ENCODE results near the gene MRPL9.

Gene MRPL9

DNA sequence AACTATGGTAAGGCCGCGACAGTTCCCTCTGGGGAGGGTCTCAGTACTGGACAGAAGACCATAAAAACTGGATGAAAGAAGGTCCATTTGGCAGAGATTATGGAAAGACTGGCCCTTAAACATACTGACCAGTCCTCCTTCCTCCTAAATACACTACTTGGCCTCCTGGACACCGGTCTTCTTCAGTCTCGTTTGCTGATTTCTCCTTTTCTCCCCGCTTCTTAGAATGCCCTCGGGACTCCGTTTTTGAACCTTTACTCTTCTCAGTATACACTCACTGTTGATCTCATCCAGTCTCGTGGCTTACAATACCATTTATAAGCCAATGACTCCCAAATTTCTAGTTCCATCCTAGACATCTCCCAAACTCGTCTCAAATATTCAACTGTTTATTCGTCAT is 694 bp upstream of the MRPL9 start:
- H3K4me3 ChIP-seq (ENCODE audit: low read length), result peak overlapping the region; percentile 91
- no peak for TF ChIP-seq EZH2phosphoT487 (IDR thresholded peaks at IDR 0.05; ENCODE audit: borderline replicate concordance, low read length)
- TF ChIP-seq, protein P1, sequence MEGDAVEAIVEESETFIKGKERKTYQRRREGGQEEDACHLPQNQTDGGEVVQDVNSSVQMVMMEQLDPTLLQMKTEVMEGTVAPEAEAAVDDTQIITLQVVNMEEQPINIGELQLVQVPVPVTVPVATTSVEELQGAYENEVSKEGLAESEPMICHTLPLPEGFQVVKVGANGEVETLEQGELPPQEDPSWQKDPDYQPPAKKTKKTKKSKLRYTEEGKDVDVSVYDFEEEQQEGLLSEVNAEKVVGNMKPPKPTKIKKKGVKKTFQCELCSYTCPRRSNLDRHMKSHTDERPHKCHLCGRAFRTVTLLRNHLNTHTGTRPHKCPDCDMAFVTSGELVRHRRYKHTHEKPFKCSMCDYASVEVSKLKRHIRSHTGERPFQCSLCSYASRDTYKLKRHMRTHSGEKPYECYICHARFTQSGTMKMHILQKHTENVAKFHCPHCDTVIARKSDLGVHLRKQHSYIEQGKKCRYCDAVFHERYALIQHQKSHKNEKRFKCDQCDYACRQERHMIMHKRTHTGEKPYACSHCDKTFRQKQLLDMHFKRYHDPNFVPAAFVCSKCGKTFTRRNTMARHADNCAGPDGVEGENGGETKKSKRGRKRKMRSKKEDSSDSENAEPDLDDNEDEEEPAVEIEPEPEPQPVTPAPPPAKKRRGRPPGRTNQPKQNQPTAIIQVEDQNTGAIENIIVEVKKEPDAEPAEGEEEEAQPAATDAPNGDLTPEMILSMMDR (IDR thresholded peaks at IDR 0.05; ENCODE audit: low read depth, low read length, poor library complexity, severe bottlenecking), result no peak
- peaks cover 20% of the 10 kb centered on the region for H3K79me2 ChIP-seq (ENCODE audit: control insufficient read depth, low read length)
- H3F3A ChIP-seq (ENCODE audit: control insufficient read depth, insufficient read depth), result peaks cover 5% of the 10 kb centered on the region; the same call in 1 of the 2 replicates
- peak overlapping the region; percentile 65 for H3K4me2 ChIP-seq (ENCODE audit: low read length)
- no peaks in the 10 kb centered on the region for H4K20me1 ChIP-seq (ENCODE audit: control insufficient read depth, insufficient read depth, low read depth, low read length)
- H3K4me1 ChIP-seq (ENCODE audit: control insufficient read depth, low read length), result peaks cover 14% of the 10 kb centered on the region
- peak overlapping the region; percentile 40; the same call in 1 of the 2 replicates for H3K27ac ChIP-seq (ENCODE audit: low read depth, low read length)
- H3K9me2 ChIP-seq (replicated peaks; ENCODE audit: control insufficient read depth, low read length), result no peaks in the 10 kb centered on the region
- H3K9me3 ChIP-seq (ENCODE audit: control insufficient read depth, insufficient read depth, low read length), result no peaks in the 10 kb centered on the region
- H3K36me3 ChIP-seq (ENCODE audit: control insufficient read depth, low read length), result peaks cover 33% of the 10 kb centered on the region
- H3K27me3 ChIP-seq (ENCODE audit: control insufficient read depth, low read length), result no peaks in the 10 kb centered on the region

GRCh38 chr1:151760597-151761385 is 2.5 kb downstream of the MRPL9 start:
- Histone ChIP-seq H3K79me2 (ENCODE audit: control insufficient read depth, low read length) (peaks cover 20% of the 10 kb centered on the region), H3K9me2 (replicated peaks; ENCODE audit: control insufficient read depth, low read length) (no peaks in the 10 kb centered on the region), H3K4me2 (ENCODE audit: low read length) (no peak overlapping the region), H4K20me1 (ENCODE audit: control insufficient read depth, insufficient read depth, low read depth, low read length) (no peaks in the 10 kb centered on the region), H3K4me3 (ENCODE audit: low read length) (no peak overlapping the region), H3K4me1 (ENCODE audit: control insufficient read depth, low read length) (peaks cover 14% of the 10 kb centered on the region), H3K27me3 (ENCODE audit: control insufficient read depth, low read length) (no peaks in the 10 kb centered on the region), H3K27ac (ENCODE audit: low read depth, low read length) (no peak overlapping the region), H3K36me3 (ENCODE audit: control insufficient read depth, low read length) (peaks cover 45% of the 10 kb centered on the region), H3K9me3 (ENCODE audit: control insufficient read depth, insufficient read depth, low read length) (no peaks in the 10 kb centered on the region), H3F3A (ENCODE audit: control insufficient read depth, insufficient read depth) (peaks cover 5% of the 10 kb centered on the region; the same call in 1 of the 2 replicates)
- TF ChIP-seq, protein P1 (IDR thresholded peaks at IDR 0.05; ENCODE audit: low read depth, low read length, poor library complexity, severe bottlenecking), result no peak
- no peak for TF ChIP-seq EZH2phosphoT487 (IDR thresholded peaks at IDR 0.05; ENCODE audit: borderline replicate concordance, low read length)

GRCh38 chr1:151759241-151759640 is 4.1 kb downstream of the MRPL9 start:
- H3F3A ChIP-seq (ENCODE audit: control insufficient read depth, insufficient read depth), result peaks cover 5% of the 10 kb centered on the region; the same call in 1 of the 2 replicates
- no peaks in the 10 kb centered on the region for H4K20me1 ChIP-seq (ENCODE audit: control insufficient read depth, insufficient read depth, low read depth, low read length)
- no peaks in the 10 kb centered on the region for H3K9me3 ChIP-seq (ENCODE audit: control insufficient read depth, insufficient read depth, low read length)
- no peak overlapping the region for H3K27ac ChIP-seq (ENCODE audit: low read depth, low read length)
- H3K79me2 ChIP-seq (ENCODE audit: control insufficient read depth, low read length), result peaks cover 20% of the 10 kb centered on the region
- no peaks in the 10 kb centered on the region for H3K9me2 ChIP-seq (replicated peaks; ENCODE audit: control insufficient read depth, low read length)
- H3K4me2 ChIP-seq (ENCODE audit: low read length), result no peak overlapping the region
- TF ChIP-seq, protein P1 (IDR thresholded peaks at IDR 0.05; ENCODE audit: low read depth, low read length, poor library complexity, severe bottlenecking), result no peak
- no peak for TF ChIP-seq EZH2phosphoT487 (IDR thresholded peaks at IDR 0.05; ENCODE audit: borderline replicate concordance, low read length)
- H3K36me3 ChIP-seq (ENCODE audit: control insufficient read depth, low read length), result peaks cover 45% of the 10 kb centered on the region
- peaks cover 11% of the 10 kb centered on the region for H3K4me1 ChIP-seq (ENCODE audit: control insufficient read depth, low read length)
- no peak overlapping the region for H3K4me3 ChIP-seq (ENCODE audit: low read length)
- H3K27me3 ChIP-seq (ENCODE audit: control insufficient read depth, low read length), result no peaks in the 10 kb centered on the region
